K562 (cell line): ENCODE results near the gene SYVN1. TPM values are rescaled to one million over a fixed set of nuclear protein-coding genes. Genes with fewer than 3 reads are reported as not detected.

Experiments
- ATAC-seq: fragments of 200-7000 bp; cut with Tn5 transposase; 3 replicates; pipeline ENCODE4 v1.9.1; 2020; ENCODE audit warnings: moderate library complexity
- BruUV-seq: library from RNA; stranded (reverse); fragments of 400-500 nt; replicated peaks from 2 replicates; lab custom pipeline; 2021; lab: Mats Ljungman, UMichigan
- CTCF ChIA-PET: fragments of 300-600 bp; formaldehyde crosslinking; extraction: SDS; loops from one replicate; lab custom pipeline; 2021; ENCODE audit warnings: low intra/inter-chr PET ratio; lab: Yijun Ruan, JAX
- POLR2A ChIA-PET: fragments of 300-600, 350-650 bp; sonication (Branson Sonifier 250); formaldehyde crosslinking; extraction: SDS; loops from one replicate; lab custom pipeline; 2021; ENCODE audit warnings: antibody characterized with exemption, inconsistent platforms; lab: Yijun Ruan, JAX
- DNase-seq, 4 experiments: peaks; one replicate each; pipeline versions ENCODE4 v3.0.0 to v3.0.0-alpha.2; 2011 to 2018; ENCODE audit warnings: low spot score in 3 of 4, mixed read lengths in 3 of 4; ENCODE audit errors: extremely low read depth in 1 of 4
- FAIRE-seq: peaks from 2 replicates; lab custom pipeline; 2011; peaks lifted over from hg19 to GRCh38; lab: Jason Lieb, UNC
- H2AFZ ChIP-seq: 2 replicates; pipeline ENCODE4 v1.6.0; 2011; ENCODE audit warnings: low read depth, low read length, control low read depth, inconsistent platforms
- H3K27ac ChIP-seq: fragments of 200-600 bp; 3 replicates; pipeline ENCODE4 v1.8.0; 2011; ENCODE audit warnings: low read depth, mild to moderate bottlenecking, control low read depth, inconsistent platforms, low read length, moderate library complexity, mixed read lengths; ENCODE audit errors: extremely low read depth
- H3K27me3 ChIP-seq, 2 experiments: fragments of 300-600 bp in 1 of 2; 2 replicates in 1 of 2; 3 replicates in 1 of 2; pipeline versions ENCODE4 v1.6.0 to v1.8.0; 2011; ENCODE audit warnings: inconsistent platforms in 2 of 2, low read length in 2 of 2, mild to moderate bottlenecking in 1 of 2, mixed read lengths in 1 of 2, moderate library complexity in 1 of 2; ENCODE audit not compliant: control insufficient read depth in 2 of 2, insufficient read depth in 2 of 2
- H3K36me3 ChIP-seq: fragments of 300-600 bp; 3 replicates; pipeline ENCODE4 v1.8.0; 2011; ENCODE audit warnings: mild to moderate bottlenecking, low read length, inconsistent platforms; ENCODE audit not compliant: control insufficient read depth, insufficient read depth
- H3K4me1 ChIP-seq, 2 experiments: fragments of 200-600 bp in 1 of 2; replicated peaks in 1 of 2; 2 replicates in 1 of 2; 3 replicates in 1 of 2; pipeline versions ENCODE4 v1.5.1 to v1.8.0; 2011; ENCODE audit warnings: inconsistent platforms in 2 of 2, low read length in 2 of 2, mild to moderate bottlenecking in 1 of 2, mixed read lengths in 1 of 2, moderate library complexity in 1 of 2; ENCODE audit not compliant: control insufficient read depth in 2 of 2, insufficient read depth in 2 of 2
- H3K4me2 ChIP-seq: 2 replicates; pipeline ENCODE4 v1.6.1; 2011; ENCODE audit warnings: low read length, control low read depth, inconsistent platforms, mixed read lengths; ENCODE audit not compliant: insufficient read depth
- H3K4me3 ChIP-seq: fragments of 200-600 bp; sonication (generic), shearing (Covaris generic); 2 replicates; pipeline ENCODE4 v1.5.1; 2016; ENCODE audit warnings: control low read depth, inconsistent platforms
- H3K79me2 ChIP-seq: fragments of 200-600 bp; 3 replicates; pipeline ENCODE4 v1.8.0; 2011; ENCODE audit warnings: low read length, inconsistent platforms; ENCODE audit not compliant: control insufficient read depth, insufficient read depth
- H3K9ac ChIP-seq, 2 experiments: 2 replicates each; pipeline versions ENCODE4 v1.6.0 to v1.6.1; 2011; ENCODE audit warnings: low read depth in 2 of 2, low read length in 2 of 2, control low read depth in 1 of 2, inconsistent platforms in 1 of 2, mild to moderate bottlenecking in 1 of 2, mixed read lengths in 1 of 2; ENCODE audit not compliant: insufficient read depth in 1 of 2
- H3K9me1 ChIP-seq: one replicate; pipeline ENCODE4 v1.6.0; 2011; ENCODE audit warnings: inconsistent platforms, mild to moderate bottlenecking, low read length, moderate library complexity; ENCODE audit not compliant: control insufficient read depth, insufficient read depth
- H3K9me3 ChIP-seq: replicated peaks from 2 replicates; pipeline ENCODE4 v1.5.1; 2011; ENCODE audit warnings: low read depth, low read length, inconsistent platforms; ENCODE audit not compliant: control insufficient read depth, insufficient read depth
- H4K20me1 ChIP-seq: replicated peaks from 2 replicates; pipeline ENCODE4 v1.6.1; 2011; ENCODE audit warnings: low read length, inconsistent platforms, mixed read lengths; ENCODE audit not compliant: control insufficient read depth, insufficient read depth
- BACH1 ChIP-seq: fragments of 200-800 bp; sonication (Bioruptor generic); IDR thresholded peaks from 2 replicates; pipeline ENCODE4 v1.6.1; 2016; ENCODE audit warnings: missing genetic modification characterization, missing compliant biosample characterization
- CHCHD3 ChIP-seq: fragments of 250-450 bp; sonication (Bioruptor Pico); IDR thresholded peaks from 2 replicates; pipeline ENCODE4 v2.1.2; 2022; ENCODE audit warnings: mild to moderate bottlenecking
- KAT2B ChIP-seq: IDR thresholded peaks from one replicate; pipeline ENCODE4 v1.6.1; 2012; ENCODE audit warnings: low read depth, mild to moderate bottlenecking, control low read depth, inconsistent platforms, low read length, moderate library complexity
- OTX1 ChIP-seq: fragments of 450-650 bp; formaldehyde crosslinking; IDR thresholded peaks from 2 replicates; pipeline ENCODE4 v1.4.0; 2022; ENCODE audit warnings: mild to moderate bottlenecking
- STAG1 ChIP-seq: sonication (generic); formaldehyde crosslinking; IDR thresholded peaks from 2 replicates; pipeline ENCODE4 v1.5.0; 2020; ENCODE audit warnings: missing genetic modification reagents, borderline replicate concordance
- ZNF133 ChIP-seq: fragments of 250-450 bp; sonication (Bioruptor Pico); IDR thresholded peaks from 2 replicates; pipeline ENCODE4 v1.4.0; 2020; ENCODE audit warnings: mild to moderate bottlenecking
- ZNF140 ChIP-seq: fragments of 250-450 bp; sonication (Bioruptor Pico); IDR thresholded peaks from 2 replicates; pipeline ENCODE4 v1.8.0; 2021; ENCODE audit warnings: moderate library complexity, mild to moderate bottlenecking, inconsistent platforms
- WGBS: fragments of 100-300 bp; shearing (Covaris generic); methylation state at CpG from one replicate; pipeline ENCODE4 v1.1.6; 2016; ENCODE audit warnings: low coverage, mixed read lengths; ENCODE audit not compliant: insufficient coverage; ENCODE audit errors: missing lambda C conversion rate; 5-methylcytosine and 5-hydroxymethylcytosine counted together
- in situ Hi-C: fragments of 300-500 bp; cut with MboI; formaldehyde crosslinking; loops from 4 replicates; pipeline ENCODE4 v1.15.0; 2018; ENCODE audit warnings: inconsistent platforms, mixed read lengths
- intact Hi-C: fragments of 100-400 bp; cut with micrococcal nuclease; formaldehyde crosslinking; loops from 2 replicates; pipeline ENCODE4 v1.14.2; 2022
- polyA plus RNA-seq, 8 experiments: library from polyadenylated mRNA; depleted of rRNA in 4 of 8; stranded (reverse) in 5 of 8; unstranded in 3 of 8; fragments of >200 nt; fragmentation: Nextera tagmentation in 2 of 8; fragmentation: Illumina TruSeq in 1 of 8; extraction: Ambion mirVana in 2 of 8; extraction: Trizol in 1 of 8; gene quantifications; 2 replicates each; pipeline versions ENCODE4 v1.2.1 to v1.2.3, GENCODE V29; 2011 to 2014; ENCODE audit warnings: inconsistent platforms in 1 of 8, missing spikeins in 1 of 8
- total RNA-seq, 7 experiments: library from RNA; depleted of rRNA in 6 of 7; stranded (reverse); fragments of >200 nt in 6 of 7; fragmentation: Illumina TruSeq in 2 of 7; extraction: Trizol in 2 of 7; gene quantifications; 2 replicates each; pipeline versions ENCODE4 v1.2.1 to v1.2.3, GENCODE V29; 2011 to 2021; ENCODE audit warnings: low replicate concordance in 1 of 7
- TF ChIP-seq, protein P1 (sequence below): fragments of 250-450 bp; sonication (Bioruptor Pico); IDR thresholded peaks from 2 replicates; pipeline ENCODE4 v1.4.0; 2020

SYVN1 gene
- total and polyA plus RNA-seq, 9 of the 15 experiments (the other 6 are each of a cell fraction or from before 2014, with no cell fraction given): 0.41 to 47.4 (median 9.9) TPM

GRCh38 chr11:65152122-65152521 is 17.8 kb upstream of the SYVN1 start:
- DNase-seq (no peak), FAIRE-seq (no peak), ATAC-seq (no peak)
- Histone ChIP-seq H3K4me2 (no peak overlapping the region), H3K9me1 (no peaks in the 10 kb centered on the region), H3K27ac (no peak overlapping the region), H3K9me3 (no peaks in the 10 kb centered on the region; the same call in 1 of the 2 replicates), H3K27me3 (no peaks in the 10 kb centered on the region), H3K9ac (no peak overlapping the region; a peak in 1 of 4 replicates), H3K36me3 (no peaks in the 10 kb centered on the region), H2AFZ (no peak overlapping the region), H4K20me1 (no peaks in the 10 kb centered on the region), H3K79me2 (no peaks in the 10 kb centered on the region), H3K4me1 (peaks cover 20 to 26% of the 10 kb centered on the region in 2 experiments), H3K4me3 (no peak overlapping the region)
- no TSS peak for BruUV-seq
- TF ChIP-seq STAG1 (no peak), BACH1 (no peak), ZNF133 (no peak), KAT2B (no peak), OTX1 (CRISPR knock-in tag) (no peak), CHCHD3 (CRISPR knock-in tag) (no peak), ZNF140 (CRISPR knock-in tag) (no peak)
- TF ChIP-seq, protein P1, sequence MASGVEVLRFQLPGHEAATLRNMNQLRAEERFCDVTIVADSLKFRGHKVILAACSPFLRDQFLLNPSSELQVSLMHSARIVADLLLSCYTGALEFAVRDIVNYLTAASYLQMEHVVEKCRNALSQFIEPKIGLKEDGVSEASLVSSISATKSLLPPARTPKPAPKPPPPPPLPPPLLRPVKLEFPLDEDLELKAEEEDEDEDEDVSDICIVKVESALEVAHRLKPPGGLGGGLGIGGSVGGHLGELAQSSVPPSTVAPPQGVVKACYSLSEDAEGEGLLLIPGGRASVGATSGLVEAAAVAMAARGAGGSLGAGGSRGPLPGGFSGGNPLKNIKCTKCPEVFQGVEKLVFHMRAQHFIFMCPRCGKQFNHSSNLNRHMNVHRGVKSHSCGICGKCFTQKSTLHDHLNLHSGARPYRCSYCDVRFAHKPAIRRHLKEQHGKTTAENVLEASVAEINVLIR: no peak
- intact Hi-C loops: no loop called here
- in situ Hi-C loops: no loop called here
- ChIA-PET POLR2A (interaction anchor here (0.6 to 3.3 kb wide), 4 partner anchors 18 to 30 kb away, joined by 3 to 25 read pairs (median 6); partner anchors contain the start of genes FAU, MRPL49, SPDYC and SYVN1), CTCF (no interaction called here)
- 47% methylated on average over 2 of the region's 2 CpGs for WGBS
